ENCODE data around the gene PELO.
"Not testable (repeated sequence)": the region's sequence is repeated elsewhere in the genome, so short reads cannot be mapped to it uniquely, and the experiment has no call there.

The PELO gene

DNA sequence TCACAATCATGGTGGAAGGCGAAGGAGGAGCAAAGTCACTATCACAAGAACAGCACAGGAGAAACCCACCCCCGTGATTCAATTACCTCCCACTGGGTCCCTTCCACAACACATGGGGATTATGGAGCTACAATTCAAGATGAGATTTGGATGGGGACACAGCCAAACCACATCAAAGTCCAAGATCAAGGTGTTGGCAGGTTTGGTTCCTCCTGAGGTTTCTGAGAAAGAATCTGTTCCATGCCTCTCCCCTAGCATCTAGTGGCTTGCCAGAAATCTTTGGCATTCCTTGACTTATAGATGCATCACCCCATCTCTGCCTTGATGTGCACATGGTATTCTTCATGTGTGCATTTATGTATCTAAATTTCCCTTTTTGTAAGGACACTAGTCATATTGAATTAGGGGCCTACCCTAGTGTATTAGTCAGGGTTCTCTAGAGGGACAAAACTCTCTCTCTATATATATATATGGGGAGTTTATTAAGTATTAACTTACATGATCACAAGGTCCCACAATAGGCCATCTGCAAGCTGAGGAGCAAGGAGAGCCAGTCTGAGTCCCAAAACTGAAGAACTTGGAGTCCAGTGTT is 42.8 kb upstream of the PELO start:
- H3K27ac ChIP-seq (ENCODE audit: insufficient read depth in 1 of 2, low read depth in 1 of 2, low read length in 2 of 2, poor library complexity in 1 of 2, severe bottlenecking in 2 of 2); H3K4me3 ChIP-seq (ENCODE audit: control insufficient read depth in 1 of 7, extremely low read depth in 1 of 7, insufficient read depth in 4 of 7, low read depth in 2 of 7, low read length in 6 of 7); H3K4me1 ChIP-seq (ENCODE audit: control extremely low read depth in 1 of 4, control insufficient read depth in 4 of 4, insufficient read depth in 4 of 4, low read length in 3 of 4); H3K27me3 ChIP-seq (replicated peaks in 2 of 5; ENCODE audit: control insufficient read depth in 4 of 5, insufficient read depth in 5 of 5, low read length in 4 of 5); POLR2A ChIA-PET; H3K36me3 ChIP-seq (ENCODE audit: control insufficient read depth in 4 of 4, insufficient read depth in 4 of 4, low read length in 3 of 4); CTCF ChIA-PET; H3K9me3 ChIP-seq (ENCODE audit: control extremely low read depth in 1 of 5, control insufficient read depth in 4 of 5, insufficient read depth in 2 of 5, low read depth in 1 of 5, low read length in 4 of 5); DNase-seq: not testable (repeated sequence)
- 67% methylated on average over 1 of the region's 2 CpGs for WGBS (ENCODE audit: insufficient coverage)

DNA sequence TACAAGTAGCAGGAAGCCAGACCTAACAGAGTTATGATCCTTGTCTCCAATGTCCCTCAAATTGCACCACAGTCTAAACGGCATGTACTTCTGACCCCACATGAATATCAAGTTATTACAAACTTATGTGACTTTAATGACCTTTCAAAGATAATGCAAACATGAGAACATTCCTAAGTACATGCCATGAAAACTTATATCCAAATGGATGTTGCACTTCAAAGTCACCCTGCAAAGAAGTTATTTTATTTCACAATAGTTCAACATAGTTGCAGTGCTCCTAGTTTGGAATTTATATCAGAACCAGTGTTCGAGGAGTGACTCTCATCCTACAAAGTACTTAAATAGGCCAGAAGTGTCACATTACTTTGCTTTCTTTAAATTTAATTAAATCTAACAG is 41.2 kb upstream of the PELO start:
- CTCF ChIA-PET: no interaction called here
- Histone ChIP-seq H3K27ac (ENCODE audit: insufficient read depth in 1 of 2, low read depth in 1 of 2, low read length in 2 of 2, poor library complexity in 1 of 2, severe bottlenecking in 2 of 2) (no peak overlapping the region), H3K36me3 (ENCODE audit: control insufficient read depth in 4 of 4, insufficient read depth in 4 of 4, low read length in 3 of 4) (no peaks in the 10 kb centered on the region), H3K4me3 (ENCODE audit: control insufficient read depth in 1 of 7, extremely low read depth in 1 of 7, insufficient read depth in 4 of 7, low read depth in 2 of 7, low read length in 6 of 7) (no peak overlapping the region), H3K27me3 (replicated peaks in 2 of 5; ENCODE audit: control insufficient read depth in 4 of 5, insufficient read depth in 5 of 5, low read length in 4 of 5) (no peaks in the 10 kb centered on the region), H3K9me3 (ENCODE audit: control extremely low read depth in 1 of 5, control insufficient read depth in 4 of 5, insufficient read depth in 2 of 5, low read depth in 1 of 5, low read length in 4 of 5) (no peaks in the 10 kb centered on the region), H3K4me1 (ENCODE audit: control extremely low read depth in 1 of 4, control insufficient read depth in 4 of 4, insufficient read depth in 4 of 4, low read length in 3 of 4) (peaks cover 0 to 2% (median 0%) of the 10 kb centered on the region in 4 experiments)
- no peak for DNase-seq
- POLR2A ChIA-PET: no interaction called here
- no CpG with 5 or more reads among the region's 2 CpGs for WGBS (ENCODE audit: insufficient coverage)

DNA sequence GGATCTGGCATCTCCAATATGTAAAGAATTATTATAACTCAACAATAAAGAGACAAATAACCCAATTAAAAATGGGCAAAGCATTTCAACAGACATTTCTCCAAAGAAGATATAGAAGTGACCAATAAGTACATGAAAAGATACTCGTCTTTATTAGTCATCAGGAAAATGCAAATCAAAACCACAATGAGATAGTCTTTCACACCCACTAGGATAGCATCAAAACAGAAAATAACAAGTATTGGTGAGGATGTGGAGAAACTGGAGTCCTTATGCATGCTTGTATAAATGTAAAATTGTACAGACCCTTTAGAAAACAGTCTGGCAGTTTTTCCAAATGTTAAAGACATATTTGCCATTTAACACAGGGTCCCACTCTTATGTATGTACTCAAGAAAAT is 39.1 kb upstream of the PELO start:
- ChIA-PET POLR2A (no interaction called here), CTCF (no interaction called here)
- Histone ChIP-seq H3K9me3 (ENCODE audit: control extremely low read depth in 1 of 5, control insufficient read depth in 4 of 5, insufficient read depth in 2 of 5, low read depth in 1 of 5, low read length in 4 of 5) (no peaks in the 10 kb centered on the region), H3K36me3 (ENCODE audit: control insufficient read depth in 4 of 4, insufficient read depth in 4 of 4, low read length in 3 of 4) (no peaks in the 10 kb centered on the region), H3K4me3 (ENCODE audit: control insufficient read depth in 1 of 7, extremely low read depth in 1 of 7, insufficient read depth in 4 of 7, low read depth in 2 of 7, low read length in 6 of 7) (no peak overlapping the region), H3K4me1 (ENCODE audit: control extremely low read depth in 1 of 4, control insufficient read depth in 4 of 4, insufficient read depth in 4 of 4, low read length in 3 of 4) (peaks cover 0 to 2% (median 0%) of the 10 kb centered on the region in 4 experiments), H3K27ac (ENCODE audit: insufficient read depth in 1 of 2, low read depth in 1 of 2, low read length in 2 of 2, poor library complexity in 1 of 2, severe bottlenecking in 2 of 2) (no peak overlapping the region), H3K27me3 (replicated peaks in 2 of 5; ENCODE audit: control insufficient read depth in 4 of 5, insufficient read depth in 5 of 5, low read length in 4 of 5) (no peaks in the 10 kb centered on the region)
- no peak for DNase-seq
- no CpG with 5 or more reads among the region's 1 CpG for WGBS (ENCODE audit: insufficient coverage)

DNA sequence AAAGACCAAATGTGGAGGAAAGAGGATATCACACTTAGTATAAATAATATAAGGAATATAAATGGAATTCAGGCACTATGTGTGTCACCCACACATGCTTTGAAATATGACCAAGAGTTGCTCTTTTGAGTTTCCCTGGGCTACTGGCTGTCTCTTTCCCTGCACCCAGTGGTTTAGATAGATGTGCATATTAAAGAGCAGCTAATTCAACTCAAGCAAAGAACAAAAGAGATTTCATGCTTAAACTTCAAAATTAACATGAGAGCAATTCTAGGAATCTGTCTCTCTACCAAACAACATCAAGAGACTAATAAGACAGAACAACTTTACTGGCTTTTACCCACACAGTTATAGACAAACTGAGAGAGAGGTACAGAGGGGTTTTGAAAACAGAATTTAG is 38.0 kb upstream of the PELO start:
- H3K4me1 ChIP-seq (ENCODE audit: control extremely low read depth in 1 of 4, control insufficient read depth in 4 of 4, insufficient read depth in 4 of 4, low read length in 3 of 4): no peaks in the 10 kb centered on the region
- DNase-seq: no peak
- H3K27ac ChIP-seq (ENCODE audit: insufficient read depth in 1 of 2, low read depth in 1 of 2, low read length in 2 of 2, poor library complexity in 1 of 2, severe bottlenecking in 2 of 2): no peak overlapping the region
- POLR2A ChIA-PET: no interaction called here
- H3K27me3 ChIP-seq (replicated peaks in 2 of 5; ENCODE audit: control insufficient read depth in 4 of 5, insufficient read depth in 5 of 5, low read length in 4 of 5): peaks cover 0 to 2% (median 0%) of the 10 kb centered on the region in 5 experiments
- CTCF ChIA-PET: no interaction called here
- H3K4me3 ChIP-seq (ENCODE audit: control insufficient read depth in 1 of 7, extremely low read depth in 1 of 7, insufficient read depth in 4 of 7, low read depth in 2 of 7, low read length in 6 of 7): no peak overlapping the region
- H3K36me3 ChIP-seq (ENCODE audit: control insufficient read depth in 4 of 4, insufficient read depth in 4 of 4, low read length in 3 of 4): no peaks in the 10 kb centered on the region
- H3K9me3 ChIP-seq (ENCODE audit: control extremely low read depth in 1 of 5, control insufficient read depth in 4 of 5, insufficient read depth in 2 of 5, low read depth in 1 of 5, low read length in 4 of 5): no peaks in the 10 kb centered on the region

DNA sequence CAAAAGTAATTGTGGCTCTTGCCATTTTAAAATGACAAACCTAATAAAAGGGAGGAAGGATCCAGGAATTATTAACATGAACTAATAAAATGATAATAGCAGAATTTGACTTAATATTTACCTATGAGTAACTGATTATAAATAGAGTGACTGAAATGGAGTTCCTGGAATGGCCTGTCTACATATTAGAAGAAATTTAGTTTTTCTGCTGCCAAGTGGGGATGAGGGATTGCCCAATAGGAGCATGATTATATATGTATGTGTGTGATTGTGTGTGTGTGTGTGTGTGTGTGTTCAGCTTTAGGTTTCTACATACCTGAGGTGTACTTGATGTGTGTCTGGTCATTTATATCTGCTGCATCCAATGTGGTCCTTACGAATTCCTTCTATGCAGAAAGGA is 36.6 kb upstream of the PELO start:
- WGBS (ENCODE audit: insufficient coverage): no CpG with 5 or more reads among the region's 1 CpG
- peaks cover 0 to 2% (median 0%) of the 10 kb centered on the region in 5 experiments for H3K27me3 ChIP-seq (replicated peaks in 2 of 5; ENCODE audit: control insufficient read depth in 4 of 5, insufficient read depth in 5 of 5, low read length in 4 of 5)
- H3K4me1 ChIP-seq (ENCODE audit: control extremely low read depth in 1 of 4, control insufficient read depth in 4 of 4, insufficient read depth in 4 of 4, low read length in 3 of 4): no peaks in the 10 kb centered on the region
- H3K36me3 ChIP-seq (ENCODE audit: control insufficient read depth in 4 of 4, insufficient read depth in 4 of 4, low read length in 3 of 4): no peaks in the 10 kb centered on the region
- no peak for DNase-seq
- no peaks in the 10 kb centered on the region for H3K9me3 ChIP-seq (ENCODE audit: control extremely low read depth in 1 of 5, control insufficient read depth in 4 of 5, insufficient read depth in 2 of 5, low read depth in 1 of 5, low read length in 4 of 5)
- POLR2A ChIA-PET: interaction anchor here (0.5 kb wide), 1 partner anchor 189 kb away, joined by 3 read pairs; no protein-coding TSS in a partner anchor
- CTCF ChIA-PET: no interaction called here
- H3K27ac ChIP-seq (ENCODE audit: insufficient read depth in 1 of 2, low read depth in 1 of 2, low read length in 2 of 2, poor library complexity in 1 of 2, severe bottlenecking in 2 of 2): no peak overlapping the region
- no peak overlapping the region for H3K4me3 ChIP-seq (ENCODE audit: control insufficient read depth in 1 of 7, extremely low read depth in 1 of 7, insufficient read depth in 4 of 7, low read depth in 2 of 7, low read length in 6 of 7)

DNA sequence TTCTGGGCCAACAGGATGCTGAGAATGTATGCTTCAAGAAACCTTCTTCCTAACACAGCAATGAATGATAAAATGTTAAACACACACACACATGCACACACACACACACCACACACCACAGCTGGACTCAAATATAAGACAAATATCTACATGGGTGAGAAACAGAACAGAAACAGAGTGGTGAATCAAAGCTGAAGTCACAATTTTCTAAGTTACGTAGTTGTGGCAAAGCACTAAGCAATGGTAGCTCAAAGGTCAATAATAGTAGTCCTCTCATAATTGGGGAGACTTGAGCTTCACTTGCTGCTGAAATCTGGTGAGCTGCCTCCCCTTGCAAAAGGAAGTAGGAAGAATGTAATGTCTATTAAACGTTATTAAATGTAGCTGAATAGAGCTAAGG is 33.7 kb upstream of the PELO start:
- DNase-seq: no peak
- Histone ChIP-seq H3K27me3 (replicated peaks in 2 of 5; ENCODE audit: control insufficient read depth in 4 of 5, insufficient read depth in 5 of 5, low read length in 4 of 5) (peaks cover 0 to 2% (median 0%) of the 10 kb centered on the region in 5 experiments), H3K4me3 (ENCODE audit: control insufficient read depth in 1 of 7, extremely low read depth in 1 of 7, insufficient read depth in 4 of 7, low read depth in 2 of 7, low read length in 6 of 7) (no peak overlapping the region), H3K36me3 (ENCODE audit: control insufficient read depth in 4 of 4, insufficient read depth in 4 of 4, low read length in 3 of 4) (no peaks in the 10 kb centered on the region), H3K9me3 (ENCODE audit: control extremely low read depth in 1 of 5, control insufficient read depth in 4 of 5, insufficient read depth in 2 of 5, low read depth in 1 of 5, low read length in 4 of 5) (no peaks in the 10 kb centered on the region), H3K27ac (ENCODE audit: insufficient read depth in 1 of 2, low read depth in 1 of 2, low read length in 2 of 2, poor library complexity in 1 of 2, severe bottlenecking in 2 of 2) (no peak overlapping the region), H3K4me1 (ENCODE audit: control extremely low read depth in 1 of 4, control insufficient read depth in 4 of 4, insufficient read depth in 4 of 4, low read length in 3 of 4) (no peaks in the 10 kb centered on the region)
- ChIA-PET CTCF (no interaction called here), POLR2A (no interaction called here)
- 100% methylated on average over 2 of the region's 2 CpGs for WGBS (ENCODE audit: insufficient coverage)

DNA sequence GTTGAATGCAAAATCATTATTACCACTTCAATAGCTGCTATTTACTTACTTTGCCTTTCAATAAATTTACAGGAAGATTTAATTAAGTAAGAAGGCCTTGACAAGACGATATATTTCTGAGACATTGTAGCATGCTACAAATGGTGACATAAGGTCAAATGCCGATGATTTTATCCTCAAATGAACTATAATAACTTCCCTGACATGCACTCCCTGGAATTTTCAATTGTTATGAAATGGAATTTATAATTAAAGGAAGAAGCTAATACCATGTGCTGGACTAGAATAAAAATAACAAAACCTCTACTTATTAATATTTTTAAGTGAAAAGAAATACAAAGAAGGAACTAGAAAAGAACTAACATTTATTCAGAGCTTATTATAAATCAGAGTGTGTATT is 30.2 kb upstream of the PELO start:
- ChIA-PET POLR2A (no interaction called here), CTCF (no interaction called here)
- 100% methylated on average over 1 of the region's 2 CpGs for WGBS (ENCODE audit: insufficient coverage)
- Histone ChIP-seq H3K4me1 (ENCODE audit: control extremely low read depth in 1 of 4, control insufficient read depth in 4 of 4, insufficient read depth in 4 of 4, low read length in 3 of 4) (no peaks in the 10 kb centered on the region), H3K27ac (ENCODE audit: insufficient read depth in 1 of 2, low read depth in 1 of 2, low read length in 2 of 2, poor library complexity in 1 of 2, severe bottlenecking in 2 of 2) (no peak overlapping the region), H3K9me3 (ENCODE audit: control extremely low read depth in 1 of 5, control insufficient read depth in 4 of 5, insufficient read depth in 2 of 5, low read depth in 1 of 5, low read length in 4 of 5) (no peaks in the 10 kb centered on the region), H3K27me3 (replicated peaks in 2 of 5; ENCODE audit: control insufficient read depth in 4 of 5, insufficient read depth in 5 of 5, low read length in 4 of 5) (peaks cover 0 to 2% (median 0%) of the 10 kb centered on the region in 5 experiments), H3K4me3 (ENCODE audit: control insufficient read depth in 1 of 7, extremely low read depth in 1 of 7, insufficient read depth in 4 of 7, low read depth in 2 of 7, low read length in 6 of 7) (no peak overlapping the region), H3K36me3 (ENCODE audit: control insufficient read depth in 4 of 4, insufficient read depth in 4 of 4, low read length in 3 of 4) (no peaks in the 10 kb centered on the region)
- no peak for DNase-seq

Data from common myeloid progenitor, CD34-positive (primary cell).